ACHN (cell line): Measurements from ENCODE around the gene NMRAL1.

ENCODE experiments used
- DNase-seq: peaks from one replicate; pipeline ENCODE4 v3.0.0-alpha.2; 2015
- in situ Hi-C: cut with HindIII; loops from 2 replicates; pipeline ENCODE4 v1.10.0; 2017; ENCODE audit warnings: low sequenced_read_pairs, low pct_ligation_motif_present, low pct_unique_long_range_greater_than_20kb

The NMRAL1 gene

DNA sequence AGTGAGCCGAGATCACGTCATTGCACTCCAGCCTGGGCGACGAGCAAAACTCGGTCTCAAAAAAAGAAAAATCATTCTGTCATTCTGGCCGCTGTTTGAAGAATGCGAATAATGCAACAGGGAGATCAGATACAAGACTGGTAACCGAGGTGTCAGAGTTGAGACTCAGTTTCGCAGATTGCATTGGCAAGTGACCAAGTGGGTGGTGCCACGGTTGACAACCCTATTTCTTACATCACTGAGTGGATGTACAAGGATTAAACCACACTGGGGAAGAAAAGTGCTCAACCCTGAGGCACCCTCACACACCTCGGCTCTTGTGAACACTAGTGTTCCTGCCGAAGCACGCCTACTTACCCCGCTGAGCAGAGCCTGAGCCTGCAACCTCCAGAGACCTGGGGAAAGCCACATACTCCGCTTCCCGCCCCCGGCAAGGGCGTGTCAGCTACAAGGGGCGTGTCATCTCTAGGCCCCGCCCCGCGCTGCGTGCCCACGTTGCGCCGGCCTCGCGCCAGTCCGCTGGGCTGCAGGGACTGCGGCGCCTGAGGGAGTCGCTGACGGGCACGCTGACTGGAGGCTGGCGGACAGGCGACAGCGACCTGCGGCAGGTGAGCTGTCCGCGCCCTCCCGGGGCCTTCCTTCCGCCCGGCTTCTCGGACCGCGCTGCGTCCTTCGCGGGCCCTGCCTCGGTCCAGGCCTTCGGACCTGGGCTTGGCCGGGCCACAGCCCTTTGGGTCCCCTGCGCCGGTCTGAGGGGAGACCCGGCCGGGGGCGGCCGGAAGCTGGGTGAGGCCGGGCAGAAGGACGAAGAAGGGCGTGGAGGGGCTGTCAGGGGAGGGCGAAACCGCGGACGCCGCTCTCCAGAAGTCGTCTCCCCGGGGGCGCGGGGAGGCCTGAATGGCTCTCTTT lies 1.7 kb upstream of the NMRAL1 start, which contains the start of gene HMOX2:
TSS of gene HMOX2 (plus strand) at position 519 of the 909 bp plus-strand sequence. CDS start 29,127 bp downstream, outside the sequence.
- in situ Hi-C loops: no loop called here

DNA sequence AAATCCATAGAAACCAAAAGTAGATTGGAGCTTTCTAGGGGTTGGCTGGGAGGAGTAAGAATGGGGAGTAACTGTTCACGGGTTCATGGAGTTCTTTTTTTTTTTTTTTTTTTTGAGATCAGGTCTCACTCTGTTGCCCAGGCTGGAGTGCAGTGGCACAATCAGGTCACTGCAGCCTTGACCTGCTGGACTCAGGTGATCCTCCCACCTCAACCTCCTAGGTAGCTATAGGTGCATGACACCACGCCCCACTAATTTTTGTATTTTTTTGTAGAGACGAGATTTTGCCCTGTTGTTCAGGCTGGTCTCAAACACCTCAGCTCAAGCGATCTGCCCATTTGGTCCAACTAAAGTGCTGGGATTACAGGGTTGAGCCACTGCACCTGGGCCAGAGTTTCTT lies 1.5 kb downstream of the NMRAL1 start:
- no peak for DNase-seq
- in situ Hi-C loops: no loop called here

More for the DNA sequence above, 1.7 kb upstream of the NMRAL1 start, which contains the start of gene HMOX2:
- peak; percentile 95 for DNase-seq

DNA sequence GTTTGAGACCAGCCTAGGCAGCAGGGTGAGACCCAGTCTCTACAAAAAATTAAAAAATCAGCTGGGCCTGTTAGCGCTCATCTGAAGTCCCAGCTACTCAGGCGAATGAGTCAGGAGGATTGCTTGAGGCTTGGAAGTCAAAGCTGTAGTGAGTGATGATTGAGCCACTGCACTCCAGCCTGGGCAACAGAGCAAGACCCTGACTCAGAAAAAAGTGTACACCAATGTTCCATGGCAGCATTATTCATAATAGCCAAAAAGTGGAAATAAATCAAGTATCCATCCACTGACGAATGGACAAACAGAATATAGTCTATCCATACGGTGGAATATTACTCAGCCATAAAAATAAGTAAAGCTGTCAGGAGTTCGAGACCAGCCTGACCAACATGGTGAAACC lies 2.6 kb downstream of the NMRAL1 start:
- no peak for DNase-seq
- in situ Hi-C loops: no loop called here

DNA sequence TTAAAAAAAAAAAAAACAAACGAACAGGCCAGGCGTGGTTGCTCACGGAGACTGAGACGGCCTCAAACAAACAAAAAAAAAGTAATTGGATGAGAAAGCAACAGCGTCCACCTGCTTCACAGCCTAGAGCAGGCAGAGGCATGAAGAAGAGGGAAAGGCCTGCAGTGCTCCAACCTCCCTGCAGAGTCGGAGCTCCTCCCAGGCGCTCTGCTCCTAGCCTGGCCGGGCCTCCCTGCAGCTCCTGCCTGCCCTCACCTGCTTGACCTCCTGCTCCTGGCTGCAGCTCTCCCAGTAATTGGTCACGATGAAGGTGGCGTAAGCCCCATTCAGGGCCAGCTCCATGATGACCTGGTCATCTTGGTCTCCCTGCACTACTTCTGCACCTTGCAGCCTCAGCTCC lies 5.5 kb downstream of the NMRAL1 start:
- in situ Hi-C loops: no loop called here

DNA sequence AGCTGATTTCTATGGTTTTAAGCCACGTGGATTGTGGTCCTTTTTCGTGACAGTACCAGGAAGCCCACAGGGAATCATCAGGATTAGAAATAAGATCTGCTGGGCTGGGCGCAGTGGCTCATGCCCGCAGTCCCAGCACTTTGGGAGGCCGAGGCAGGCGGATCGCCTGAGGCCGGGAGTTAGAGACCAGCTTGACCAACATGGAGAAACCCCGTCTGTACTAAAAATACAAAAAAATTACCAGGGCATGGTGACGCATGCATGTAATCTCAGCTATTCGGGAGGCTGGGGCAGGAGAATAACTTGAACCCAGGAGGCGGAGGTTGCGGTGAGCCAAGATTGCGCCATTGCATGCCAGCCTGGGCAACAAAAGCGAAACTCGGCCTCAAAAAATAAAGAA lies 6.5 kb downstream of the NMRAL1 start:
- in situ Hi-C loops: no loop called here
- no peak for DNase-seq

More for the DNA sequence above, 5.5 kb downstream of the NMRAL1 start:
- no peak for DNase-seq

DNA sequence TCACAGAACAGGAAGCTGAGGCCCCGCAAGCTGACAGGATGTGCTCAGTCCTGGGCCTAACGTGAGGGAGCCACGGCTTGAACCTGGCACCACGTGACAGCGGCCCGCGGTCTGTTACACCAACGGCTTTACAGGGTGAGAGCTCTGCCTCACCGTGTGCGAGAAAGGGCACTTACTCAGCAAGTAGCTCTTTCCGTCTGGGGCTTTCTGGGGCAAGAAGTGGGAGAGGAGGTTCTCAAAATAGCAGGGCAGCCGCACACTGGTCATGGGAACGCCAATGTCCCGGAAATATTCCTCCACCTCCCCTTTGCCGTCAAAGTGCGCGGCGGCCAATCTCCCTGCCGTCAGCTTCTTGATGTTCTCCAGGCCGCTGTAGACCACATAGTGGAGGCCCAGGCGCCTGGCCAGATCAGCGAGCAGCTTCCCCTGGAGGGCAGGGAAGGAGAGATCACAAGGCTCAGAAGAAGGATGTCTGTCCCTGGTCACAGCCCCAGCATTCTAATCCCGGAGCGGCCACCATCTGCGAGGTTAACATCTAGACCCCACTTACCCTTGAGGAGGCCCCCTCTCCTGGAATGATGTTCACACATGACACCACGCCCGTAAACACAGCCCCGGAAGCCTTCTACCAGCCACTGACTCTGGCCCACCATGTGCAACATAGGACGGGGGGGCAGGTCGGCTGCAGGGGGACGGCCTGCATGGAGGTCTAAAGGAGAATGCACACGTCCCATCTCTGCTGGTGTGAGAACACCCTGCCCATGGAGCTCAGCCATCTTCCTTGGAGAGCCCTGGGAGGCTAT lies 8.2 kb downstream of the NMRAL1 start:
- no peak for DNase-seq
- in situ Hi-C loops: no loop called here

DNA sequence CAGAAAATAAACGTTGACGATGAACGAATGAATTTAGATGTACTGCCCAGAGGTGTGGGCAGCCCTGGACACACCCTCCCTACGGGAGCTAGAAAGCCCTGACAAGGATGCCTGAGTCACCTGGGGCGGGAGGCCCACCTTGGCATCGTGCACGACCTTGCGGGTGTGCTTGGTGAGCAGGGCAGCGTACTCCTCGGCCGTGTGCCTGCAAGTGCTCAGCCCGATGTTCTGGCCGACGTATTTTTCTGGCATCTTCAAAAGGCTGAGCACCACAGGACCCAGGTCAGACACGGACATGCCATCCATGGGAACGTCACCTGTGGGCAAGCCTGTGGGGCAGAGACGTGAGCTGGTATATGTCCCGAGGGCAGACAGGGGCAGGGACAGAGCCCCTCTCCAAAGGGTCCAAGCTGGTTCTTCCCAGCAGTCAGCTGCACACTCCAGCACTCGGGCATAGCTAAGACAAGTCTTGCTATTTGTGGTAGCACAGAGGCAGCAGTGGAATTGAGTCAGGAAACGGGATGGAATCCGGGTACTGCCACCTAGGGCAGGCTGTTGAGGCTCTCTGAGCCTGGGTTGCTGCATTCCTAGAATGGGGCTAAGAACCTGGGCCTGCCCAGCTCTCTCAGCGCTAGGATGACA lies 10.8 kb downstream of the NMRAL1 start:
- in situ Hi-C loops: no loop called here
- no peak for DNase-seq

DNA sequence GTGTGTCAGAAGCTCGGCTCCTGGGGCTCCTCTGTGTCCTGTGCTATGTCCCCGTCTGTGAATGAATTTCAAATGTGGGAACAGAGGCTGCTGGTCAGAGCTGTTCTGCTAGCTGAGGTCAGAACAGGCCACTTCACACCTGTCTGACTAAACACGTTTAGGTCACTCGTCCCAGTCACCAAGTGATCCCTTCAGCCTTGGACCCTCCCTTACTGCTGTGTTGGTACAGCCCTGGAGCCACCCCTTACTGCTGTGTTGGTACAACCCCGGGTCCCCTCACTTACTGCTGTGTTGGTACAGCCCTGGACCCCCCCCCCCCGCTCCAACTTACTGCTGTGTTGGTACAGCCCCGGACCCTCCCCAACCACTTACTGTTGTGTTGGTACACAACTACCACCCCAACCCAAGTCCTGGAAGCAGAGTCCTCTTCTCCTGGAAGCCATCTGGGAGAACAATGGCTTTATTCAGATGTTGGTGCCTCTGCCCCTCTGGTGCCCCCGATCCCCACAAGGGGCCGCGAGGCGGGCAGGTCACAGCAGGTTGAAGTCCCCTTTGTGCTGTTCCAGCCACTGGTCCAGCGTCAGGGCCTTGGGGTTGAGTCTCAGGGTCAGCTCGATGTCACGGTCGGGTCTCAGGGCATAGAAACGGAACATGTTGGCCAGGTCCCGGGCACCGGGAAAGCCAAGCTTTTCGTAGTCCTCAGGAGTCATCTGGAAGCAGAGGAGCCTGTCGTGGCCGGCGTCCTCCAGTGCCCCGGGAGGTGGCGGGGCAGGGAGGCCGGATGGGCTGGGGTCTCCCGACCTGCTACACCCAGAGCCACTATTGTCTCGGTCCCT lies 13.0 kb downstream of the NMRAL1 start:
- DNase-seq: no peak
- in situ Hi-C loops: no loop called here

DNA sequence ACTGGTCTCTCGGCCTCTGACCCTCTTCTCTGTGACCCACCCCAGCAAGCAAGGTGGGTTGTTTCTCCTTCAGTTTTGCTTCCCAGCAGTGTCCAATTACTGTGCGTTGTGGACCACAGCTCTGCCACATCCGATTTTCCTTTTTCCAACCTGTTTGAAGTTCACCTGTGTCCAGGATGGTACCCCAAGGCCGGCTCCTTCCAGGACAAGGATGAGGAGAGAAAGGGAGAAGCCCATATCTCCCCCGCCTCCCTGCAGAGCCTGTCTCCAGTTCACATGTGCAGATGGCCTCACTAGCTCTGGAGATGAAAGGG lies 13.5 kb downstream of the NMRAL1 start:
- DNase-seq: no peak
- in situ Hi-C loops: no loop called here

DNA sequence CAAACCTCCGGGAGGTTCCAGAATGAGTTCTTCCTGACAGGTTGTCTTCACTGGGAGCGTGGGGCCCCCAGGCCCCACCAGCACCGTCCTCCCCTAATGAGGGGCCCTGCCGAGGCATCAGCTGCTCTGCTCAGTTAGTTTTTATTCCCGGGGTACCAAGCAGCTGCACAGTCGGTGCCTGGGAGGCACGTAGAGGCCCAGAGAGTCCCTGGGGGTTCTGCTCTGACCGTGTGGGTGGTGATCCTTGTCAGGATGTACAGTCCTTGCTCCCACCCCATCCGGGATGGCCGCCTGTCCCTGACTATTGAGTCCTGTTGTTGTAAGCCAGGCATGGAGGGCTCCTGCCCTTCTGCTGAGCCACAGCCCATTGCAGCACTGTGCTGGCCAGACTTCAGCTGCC lies 18.5 kb downstream of the NMRAL1 start:
- in situ Hi-C loops: no loop called here

DNA sequence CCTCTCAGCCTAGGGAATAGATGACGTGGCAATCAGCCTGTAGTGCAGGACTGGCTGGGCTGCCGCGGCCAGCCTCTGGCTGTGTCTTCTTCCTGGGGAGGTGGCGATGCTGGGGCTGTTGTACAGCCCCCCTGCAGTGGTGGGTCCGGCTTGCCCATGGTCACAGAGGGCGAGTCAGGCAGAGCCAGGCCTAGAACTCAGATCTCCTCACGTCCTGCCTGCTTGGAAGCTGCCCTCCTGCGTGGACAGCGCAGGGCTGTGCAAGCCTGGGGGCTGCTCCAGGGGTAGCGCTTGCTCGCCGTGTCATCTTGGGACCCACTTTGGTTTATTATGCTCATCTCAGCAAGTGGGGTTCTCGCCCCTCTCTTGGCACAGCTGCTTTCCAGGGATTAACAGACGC lies 19.3 kb downstream of the NMRAL1 start:
- in situ Hi-C loops: no loop called here
- no peak for DNase-seq

More for the DNA sequence above, 18.5 kb downstream of the NMRAL1 start:
- DNase-seq: no peak

DNA sequence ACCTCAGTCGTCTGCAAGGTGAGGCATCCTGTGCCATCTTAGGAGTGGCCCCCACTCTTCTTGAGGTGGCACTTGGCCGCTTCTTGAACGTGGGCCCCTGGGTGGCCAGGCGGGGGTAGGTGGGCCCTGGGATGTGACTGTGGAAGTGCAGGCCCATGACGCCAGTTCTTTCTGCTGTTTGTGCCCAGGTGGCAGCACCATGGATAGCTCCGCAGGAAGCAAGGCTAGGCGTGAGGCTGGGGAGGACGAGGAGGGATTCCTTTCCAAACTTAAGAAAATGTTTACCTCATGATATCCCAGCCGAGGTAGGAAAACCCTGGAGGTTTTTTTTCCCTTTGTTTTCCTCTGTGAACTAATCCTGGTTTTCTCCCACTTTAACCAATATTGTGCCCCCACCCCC lies 19.8 kb downstream of the NMRAL1 start:
- in situ Hi-C loops: no loop called here
- no peak for DNase-seq

DNA sequence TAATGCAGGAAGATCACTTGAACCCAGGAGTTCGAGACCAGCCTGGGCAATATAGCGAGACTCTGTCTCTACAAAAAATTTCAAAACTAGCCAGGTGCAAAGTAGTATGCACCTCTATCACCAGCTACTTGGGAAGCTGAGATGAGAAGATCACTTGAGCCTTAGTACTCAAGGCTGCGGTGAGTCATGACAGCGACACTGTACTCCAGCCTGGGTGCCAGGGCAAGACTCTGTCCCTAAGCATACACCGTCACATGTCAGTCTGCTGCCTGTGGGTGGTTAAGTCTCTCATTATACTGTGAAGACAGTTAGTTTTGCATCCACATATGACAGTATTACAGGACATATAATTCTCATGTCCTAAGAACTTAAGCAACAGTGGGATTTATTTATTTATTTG lies 21.8 kb downstream of the NMRAL1 start:
- no peak for DNase-seq
- in situ Hi-C loops: no loop called here

DNA sequence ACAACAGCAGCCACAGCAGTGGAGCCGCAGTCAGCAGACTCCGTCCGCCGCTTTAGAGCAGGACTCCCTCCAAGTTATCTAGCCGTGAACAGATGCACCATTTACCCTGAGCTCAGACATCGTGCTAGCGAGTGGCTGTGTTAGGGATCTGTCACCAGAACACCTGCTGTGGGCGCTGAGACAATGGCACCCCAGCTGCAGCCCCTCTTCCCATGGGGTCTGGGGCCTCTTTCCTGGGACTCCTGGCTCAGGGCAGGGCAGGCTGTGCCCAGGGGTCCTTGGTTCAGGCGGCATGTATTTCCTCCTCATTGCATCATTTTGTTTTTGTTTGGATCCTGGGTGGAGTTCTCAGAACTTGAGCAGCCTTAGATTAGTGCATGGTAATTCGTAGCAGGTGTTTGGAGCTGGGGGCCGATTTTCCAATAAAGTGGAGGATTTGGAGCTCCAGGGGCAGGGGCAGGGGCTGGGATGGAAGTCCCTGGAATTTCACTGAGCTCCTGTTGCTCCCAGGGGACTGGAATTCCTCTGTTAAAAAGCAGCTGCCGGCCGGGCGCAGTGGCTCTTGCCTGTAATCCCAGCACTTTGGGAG lies 23.4 kb downstream of the NMRAL1 start:
- in situ Hi-C loops: no loop called here
- DNase-seq: no peak

DNA sequence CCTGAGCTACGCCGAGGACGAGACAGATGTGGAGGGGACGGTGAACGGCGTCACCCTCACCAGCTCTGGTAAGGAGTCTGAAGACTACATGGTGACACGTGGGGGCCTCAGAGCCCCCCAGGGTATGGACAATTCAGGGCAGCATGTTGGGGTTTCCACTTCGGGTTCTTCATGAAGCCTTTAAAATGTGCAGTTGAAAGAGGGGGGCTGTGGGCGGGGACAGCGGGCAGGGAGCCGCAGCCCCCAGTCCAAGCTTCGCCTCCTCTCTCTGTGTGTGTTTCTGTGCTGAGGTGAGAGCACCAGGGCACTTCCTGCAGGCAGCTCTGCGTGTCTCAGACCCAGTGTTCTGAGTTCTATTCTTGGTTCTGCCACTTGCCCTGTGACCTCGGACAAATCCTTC lies 24.0 kb downstream of the NMRAL1 start:
- no peak for DNase-seq
- in situ Hi-C loops: no loop called here

DNA sequence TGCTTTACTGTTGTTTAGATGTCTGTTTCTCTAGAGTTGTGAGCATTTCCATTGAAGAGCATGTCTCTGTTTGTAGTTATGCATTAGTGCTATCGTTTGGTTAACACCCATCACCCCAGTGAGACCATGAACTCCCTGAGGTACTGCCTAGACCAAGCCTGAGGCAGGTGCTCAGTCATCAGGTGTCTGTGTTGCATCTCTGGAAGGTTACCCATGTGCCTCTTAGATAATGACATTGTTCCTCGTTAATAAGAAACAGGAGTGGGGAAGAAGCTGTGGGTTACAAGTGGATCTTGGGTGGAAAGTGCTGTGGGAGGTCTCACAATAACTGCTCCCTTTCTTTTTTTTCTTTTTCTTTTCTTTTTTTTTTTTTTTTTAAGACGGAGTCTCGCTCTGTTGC lies 30.4 kb downstream of the NMRAL1 start:
- no peak for DNase-seq
- in situ Hi-C loops: no loop called here

DNA sequence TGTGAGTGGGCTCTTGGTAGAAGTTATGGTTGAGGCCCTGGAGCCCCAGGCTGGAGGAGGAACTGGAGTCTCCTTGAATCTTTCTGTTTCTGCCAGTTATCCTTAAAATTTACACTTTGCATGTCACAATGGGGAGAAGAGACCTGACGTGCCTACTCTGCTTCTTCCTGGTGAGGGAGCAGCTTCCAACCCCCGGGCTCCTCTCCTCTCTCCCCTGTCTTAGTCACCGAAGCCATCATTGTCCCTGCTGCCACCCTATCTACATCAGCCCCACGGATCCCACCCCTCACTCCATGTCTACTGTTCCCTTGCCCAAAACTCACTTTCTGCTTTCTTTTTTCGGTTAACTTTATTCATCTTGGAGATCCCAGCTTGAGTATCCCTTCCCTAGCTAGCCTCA lies 31.2 kb downstream of the NMRAL1 start:
- in situ Hi-C loops: no loop called here
- no peak for DNase-seq

DNA sequence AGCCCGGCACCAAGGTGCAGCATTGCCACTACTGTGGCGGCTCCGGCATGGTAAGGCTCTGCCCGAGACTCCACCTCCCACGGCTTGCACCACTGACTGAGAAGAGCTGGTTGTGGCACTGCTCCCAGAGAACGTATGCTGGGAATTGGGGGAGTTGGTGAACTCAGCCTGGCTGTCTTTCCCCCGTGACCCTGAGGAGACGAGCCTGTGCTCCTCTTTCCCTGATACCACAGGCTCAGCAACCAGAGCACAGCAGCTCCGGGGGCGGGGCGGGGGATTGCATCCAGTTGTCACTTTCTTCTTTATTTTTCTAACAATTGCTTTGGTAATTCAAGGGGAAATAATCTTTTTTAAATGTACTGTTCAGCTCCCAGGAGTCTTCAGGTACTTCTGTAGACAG lies 32.1 kb downstream of the NMRAL1 start:
- in situ Hi-C loops: no loop called here
- no peak for DNase-seq
